PC-3 (cell line): ENCODE results near the gene SH3BGR.

Experiments
- EZH2 ChIP-seq: fragments of 300-600 bp; sonication (generic); IDR thresholded peaks from one replicate; pipeline ENCODE4 v1.6.1; 2017; ENCODE audit warnings: antibody characterized with exemption, mild to moderate bottlenecking, low read length; ENCODE audit not compliant: unreplicated experiment
- TF ChIP-seq, protein P1 (sequence below): fragments of 300-600 bp; sonication (generic); conservative IDR thresholded peaks from 2 replicates; pipeline ENCODE4 v1.5.1; 2017; ENCODE audit warnings: antibody characterized with exemption, low read depth, mild to moderate bottlenecking, low read length

DNA sequence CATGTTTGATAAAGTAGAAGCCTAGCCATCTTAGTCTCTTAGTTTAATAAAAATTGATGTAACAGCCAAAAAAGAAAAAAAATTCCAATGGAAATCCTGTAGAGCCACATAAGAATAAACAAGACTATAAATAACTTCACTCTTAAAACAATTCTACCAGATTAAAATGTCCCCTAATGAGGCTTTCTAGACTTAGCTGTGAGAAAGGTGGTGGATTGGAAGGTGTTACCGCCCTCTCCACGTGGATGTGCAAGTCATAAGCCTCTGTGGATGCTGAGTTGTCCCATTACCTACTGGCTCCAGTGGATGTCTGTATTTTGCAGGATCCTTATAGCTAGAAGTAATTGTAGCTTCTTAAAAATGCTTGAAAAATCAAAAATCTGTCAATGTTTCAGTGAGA is 20.8 kb upstream of the SH3BGR start:
- TF ChIP-seq EZH2 = no peak
- TF ChIP-seq, protein P1, sequence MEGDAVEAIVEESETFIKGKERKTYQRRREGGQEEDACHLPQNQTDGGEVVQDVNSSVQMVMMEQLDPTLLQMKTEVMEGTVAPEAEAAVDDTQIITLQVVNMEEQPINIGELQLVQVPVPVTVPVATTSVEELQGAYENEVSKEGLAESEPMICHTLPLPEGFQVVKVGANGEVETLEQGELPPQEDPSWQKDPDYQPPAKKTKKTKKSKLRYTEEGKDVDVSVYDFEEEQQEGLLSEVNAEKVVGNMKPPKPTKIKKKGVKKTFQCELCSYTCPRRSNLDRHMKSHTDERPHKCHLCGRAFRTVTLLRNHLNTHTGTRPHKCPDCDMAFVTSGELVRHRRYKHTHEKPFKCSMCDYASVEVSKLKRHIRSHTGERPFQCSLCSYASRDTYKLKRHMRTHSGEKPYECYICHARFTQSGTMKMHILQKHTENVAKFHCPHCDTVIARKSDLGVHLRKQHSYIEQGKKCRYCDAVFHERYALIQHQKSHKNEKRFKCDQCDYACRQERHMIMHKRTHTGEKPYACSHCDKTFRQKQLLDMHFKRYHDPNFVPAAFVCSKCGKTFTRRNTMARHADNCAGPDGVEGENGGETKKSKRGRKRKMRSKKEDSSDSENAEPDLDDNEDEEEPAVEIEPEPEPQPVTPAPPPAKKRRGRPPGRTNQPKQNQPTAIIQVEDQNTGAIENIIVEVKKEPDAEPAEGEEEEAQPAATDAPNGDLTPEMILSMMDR = no peak
